Stimulated activated CD8-positive, alpha-beta memory T cell treated with anti-CD3 and anti-CD28 coated beads, Interleukin-12 subunit alpha, Interleukin-12 subunit beta, amount 100 ng/mL, for 4 hours (primary cell): Measurements from ENCODE around the gene NHLRC3.
A peak's percentile ranks its signal among the peaks of the same experiment; 100 is the strongest.
"Not testable (repeated sequence)": the region's sequence is repeated elsewhere in the genome, so short reads cannot be mapped to it uniquely, and the experiment has no call there.

Experiments
- DNase-seq: peaks from one replicate; pipeline ENCODE4 v3.0.0-alpha.2; 2020; ENCODE audit warnings: low read depth

The NHLRC3 gene, protein sequence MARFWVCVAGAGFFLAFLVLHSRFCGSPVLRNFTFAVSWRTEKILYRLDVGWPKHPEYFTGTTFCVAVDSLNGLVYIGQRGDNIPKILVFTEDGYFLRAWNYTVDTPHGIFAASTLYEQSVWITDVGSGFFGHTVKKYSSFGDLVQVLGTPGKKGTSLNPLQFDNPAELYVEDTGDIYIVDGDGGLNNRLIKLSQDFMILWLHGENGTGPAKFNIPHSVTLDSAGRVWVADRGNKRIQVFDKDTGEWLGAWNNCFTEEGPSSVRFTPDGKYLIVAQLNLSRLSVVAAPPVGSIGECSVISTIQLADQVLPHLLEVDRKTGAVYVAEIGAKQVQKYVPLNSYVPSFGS

GRCh38 chr13:39037880-39038568 is at the start of gene NHLRC3, which contains the start of gene PROSER1:
Gene NHLRC3 (plus strand): TSS chr13:39038456. CDS start chr13:39038640, 184 bp downstream.
Gene PROSER1 (minus strand): TSS chr13:39038089. CDS start chr13:39037242, 847 bp downstream.
- DNase-seq = peak; percentile 67

DNA sequence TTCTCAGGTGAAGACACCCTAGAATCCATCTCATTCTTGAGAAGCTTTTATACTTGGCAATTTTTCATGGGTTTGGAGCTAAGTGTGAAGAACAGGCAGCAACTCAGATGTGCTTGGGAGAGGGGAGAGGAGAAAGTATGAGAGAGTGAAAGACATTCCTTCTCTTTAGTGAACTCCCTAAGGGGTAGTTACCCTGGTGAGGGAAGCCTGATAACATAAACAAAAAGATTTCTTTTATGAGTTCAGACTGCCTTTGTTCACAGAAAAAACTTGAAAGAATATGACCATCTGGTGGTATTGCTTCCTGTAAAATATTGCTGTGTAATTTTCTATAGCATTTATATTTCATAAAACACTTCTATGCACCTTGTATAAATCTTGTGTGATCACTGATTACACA is 47.6 kb upstream of the NHLRC3 start, which contains the start of gene STOML3:
Gene STOML3, minus strand, starts transcription at position 139 of the 400 bp plus-strand sequence. Its CDS starts 110 bp downstream, at position 29.
- DNase-seq = no peak

DNA sequence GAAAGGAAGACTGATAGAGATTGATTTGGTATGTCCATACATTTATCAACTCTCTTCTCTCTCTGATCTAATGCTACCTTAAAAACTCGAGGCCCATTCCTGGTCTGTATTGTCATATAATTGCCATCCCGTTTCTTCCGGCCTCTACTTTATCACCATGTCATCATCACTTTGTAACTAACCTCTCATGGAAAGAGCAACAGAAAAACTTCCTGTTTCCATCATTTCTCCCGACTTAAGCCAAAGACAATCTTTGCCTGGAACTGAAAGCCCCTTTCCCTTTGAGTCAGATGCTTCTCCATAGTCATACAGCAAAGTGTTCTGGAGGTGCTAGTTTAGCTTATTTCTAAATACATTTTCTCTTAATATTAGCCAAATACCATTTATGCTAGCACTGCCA is 44.9 kb upstream of the NHLRC3 start:
- DNase-seq = no peak

DNA sequence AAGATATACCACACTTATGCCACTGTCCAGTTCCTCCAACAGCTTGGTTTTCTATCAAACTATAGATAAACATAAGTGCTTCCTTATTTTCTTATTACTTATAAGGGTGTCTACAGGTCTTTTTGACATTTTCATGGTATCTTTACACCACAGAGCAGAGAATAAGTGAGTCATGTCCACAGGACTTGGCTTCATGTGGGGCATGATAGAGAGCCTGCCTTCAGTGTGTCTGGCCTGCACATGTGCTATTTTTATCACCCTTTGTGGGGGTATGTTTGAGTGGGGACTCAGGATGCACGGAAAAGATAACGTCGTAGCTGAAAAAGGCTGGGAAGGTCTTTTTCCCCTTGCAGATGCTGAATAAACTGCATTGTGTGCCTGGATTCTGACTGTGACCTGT is 39.5 kb upstream of the NHLRC3 start:
- no peak for DNase-seq

GRCh38 chr13:39006371-39007111 is 31.7 kb upstream of the NHLRC3 start:
- not testable (repeated sequence) for DNase-seq

- DNase-seq = no peak
Observed at GRCh38 chr13:39012608-39013007, 25.6 kb upstream of the NHLRC3 start.

DNA sequence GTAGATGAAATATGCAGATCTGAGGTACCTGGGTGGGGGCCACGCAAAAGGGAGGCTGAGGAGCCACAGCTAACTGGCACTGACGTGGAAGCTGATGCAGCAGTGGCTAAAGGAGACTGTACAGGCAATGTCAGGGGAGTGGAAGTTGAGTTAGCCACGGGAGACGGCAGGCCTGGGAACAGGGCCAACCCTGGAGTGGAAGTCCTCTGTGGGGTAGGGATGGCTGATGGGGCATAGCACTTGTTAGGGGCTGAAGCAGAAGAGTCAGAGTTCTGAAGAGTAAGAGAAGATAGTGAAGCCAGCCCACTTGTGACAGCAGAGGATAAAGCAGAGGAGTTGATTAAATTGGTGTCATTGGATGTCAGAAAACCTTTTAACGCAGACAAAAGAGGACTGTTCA is 24.8 kb upstream of the NHLRC3 start:
- no peak for DNase-seq

DNA sequence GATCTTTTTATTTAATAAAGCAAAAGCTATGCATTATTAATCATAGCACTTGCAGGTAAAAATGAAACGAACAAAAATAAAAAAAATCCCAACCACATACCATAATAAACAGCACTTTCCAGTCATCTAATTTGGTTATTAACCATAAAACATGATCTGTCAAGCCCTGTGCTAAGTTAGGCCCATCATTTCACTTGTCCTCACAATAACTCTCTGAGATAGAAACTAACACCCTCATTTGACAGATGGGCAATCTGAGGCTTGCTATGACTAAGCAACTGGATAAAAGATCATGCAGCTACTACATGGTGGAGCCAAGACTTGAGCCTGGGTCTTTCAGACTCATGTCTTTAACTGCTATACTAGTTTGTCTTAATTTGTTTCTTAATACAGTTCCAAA is 22.2 kb upstream of the NHLRC3 start:
- no peak for DNase-seq

GRCh38 chr13:39016787-39017186 is 21.5 kb upstream of the NHLRC3 start:
- no peak for DNase-seq

- no peak for DNase-seq
Observed at GRCh38 chr13:39020853-39021462, 17.3 kb upstream of the NHLRC3 start.

DNA sequence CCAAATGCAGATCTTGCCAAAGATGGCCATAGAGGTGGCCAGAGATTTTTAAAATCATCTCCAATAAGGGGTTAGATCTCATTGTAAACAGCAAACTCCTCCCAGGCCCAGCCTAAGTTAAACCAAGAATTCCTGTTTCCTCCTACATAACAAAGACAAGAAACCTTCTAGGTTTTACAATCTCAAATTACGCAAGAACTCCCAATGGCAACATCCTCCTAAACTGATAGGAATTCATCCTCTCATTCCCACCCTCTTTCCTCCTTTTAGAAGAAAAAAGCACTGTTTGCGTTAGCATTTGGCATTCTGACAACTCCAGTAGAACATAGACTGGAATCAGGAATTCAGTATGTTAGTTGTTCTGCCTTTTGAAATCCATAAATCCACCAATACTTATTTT is 14.9 kb upstream of the NHLRC3 start:
- DNase-seq = no peak

DNA sequence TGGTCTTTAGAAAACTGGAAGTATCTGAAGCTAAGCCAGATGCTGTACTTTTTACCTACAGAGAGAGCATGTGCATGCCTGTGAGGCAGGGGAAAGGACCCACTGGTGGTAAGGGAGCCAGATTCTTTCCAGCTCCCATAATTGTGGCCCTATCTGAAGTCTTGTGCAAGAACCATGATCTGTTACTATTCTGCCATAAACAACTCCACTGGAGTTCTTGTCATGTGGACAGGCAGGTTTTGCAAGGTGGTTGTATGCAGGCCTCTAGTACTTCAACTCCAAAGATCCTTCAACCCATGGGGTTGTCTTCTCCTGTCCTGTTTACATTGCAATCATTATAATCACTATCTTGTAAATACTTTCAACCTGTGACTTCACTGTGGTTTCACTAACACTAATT is 14.5 kb upstream of the NHLRC3 start:
- DNase-seq = no peak

GRCh38 chr13:39025433-39025839 is 12.8 kb upstream of the NHLRC3 start:
- no peak for DNase-seq

- DNase-seq = no peak
Observed at GRCh38 chr13:39032150-39032549, 6.1 kb upstream of the NHLRC3 start.

- DNase-seq = no peak
Observed at GRCh38 chr13:39034085-39034484, 4.2 kb upstream of the NHLRC3 start.

DNA sequence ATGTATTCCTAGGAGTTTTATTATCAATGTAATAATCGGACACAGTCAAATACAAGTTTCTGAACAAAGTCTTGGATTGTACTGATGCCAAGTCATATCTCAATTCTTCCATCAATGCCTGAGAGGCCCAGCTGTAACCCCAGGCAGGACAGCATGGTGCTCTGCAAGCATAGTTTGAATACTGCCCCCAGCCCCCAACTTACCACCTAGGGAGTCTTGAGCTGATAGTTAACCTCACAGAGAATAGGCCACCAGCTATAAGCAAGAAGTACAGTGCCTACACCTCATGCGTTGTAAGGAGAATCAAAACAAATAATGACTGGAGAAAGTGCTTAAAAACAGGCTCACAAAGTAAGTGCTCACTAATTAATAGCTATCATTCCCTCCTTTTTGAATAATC is 3.1 kb upstream of the NHLRC3 start:
- DNase-seq = no peak

- DNase-seq = no peak
Observed at GRCh38 chr13:39035799-39036198, 2.5 kb upstream of the NHLRC3 start.

DNA sequence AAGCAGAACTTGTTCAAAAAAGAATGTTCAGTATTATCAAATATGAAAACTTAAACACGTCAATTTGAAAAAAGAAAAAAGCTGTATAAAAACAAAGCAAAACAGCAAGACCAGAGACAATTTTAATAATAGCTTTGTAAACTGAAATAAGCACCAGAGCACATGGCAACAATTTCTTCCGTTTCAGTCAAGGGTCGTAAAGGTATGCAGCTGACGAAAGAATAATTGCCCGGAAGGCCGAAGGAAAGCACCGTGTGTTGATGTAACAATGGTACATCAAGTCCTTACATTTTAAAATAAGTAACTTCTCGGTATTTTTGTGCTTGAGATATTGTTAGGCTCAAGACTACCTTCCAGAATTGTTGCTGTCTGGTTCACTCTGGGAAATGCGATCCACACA is 2.0 kb upstream of the NHLRC3 start:
- no peak for DNase-seq

- DNase-seq = peak; percentile 7
Observed at GRCh38 chr13:39037410-39037879, 811 bp upstream of the NHLRC3 start.

DNA sequence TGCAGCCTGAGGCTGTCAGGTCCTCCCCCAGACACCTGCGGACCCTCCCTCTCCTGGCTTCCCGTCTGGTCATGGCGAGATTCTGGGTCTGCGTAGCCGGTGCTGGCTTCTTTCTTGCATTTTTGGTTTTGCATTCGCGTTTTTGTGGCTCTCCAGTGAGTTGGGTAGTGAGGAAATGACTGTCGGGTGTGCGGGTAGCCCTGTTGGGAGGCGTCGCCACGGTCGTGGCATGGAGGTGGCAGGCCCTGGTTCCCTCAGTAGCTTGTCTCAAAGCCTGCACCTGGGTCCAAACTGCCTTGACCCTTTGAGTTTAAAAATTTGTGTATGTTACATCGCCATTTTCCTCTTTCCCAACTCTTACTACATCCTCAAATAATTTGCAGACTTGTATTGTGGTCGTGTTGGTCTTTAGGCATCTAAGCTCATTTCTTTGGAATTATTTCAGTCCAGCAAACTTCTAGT is 344 bp downstream of the NHLRC3 start:
- DNase-seq = no peak

DNA sequence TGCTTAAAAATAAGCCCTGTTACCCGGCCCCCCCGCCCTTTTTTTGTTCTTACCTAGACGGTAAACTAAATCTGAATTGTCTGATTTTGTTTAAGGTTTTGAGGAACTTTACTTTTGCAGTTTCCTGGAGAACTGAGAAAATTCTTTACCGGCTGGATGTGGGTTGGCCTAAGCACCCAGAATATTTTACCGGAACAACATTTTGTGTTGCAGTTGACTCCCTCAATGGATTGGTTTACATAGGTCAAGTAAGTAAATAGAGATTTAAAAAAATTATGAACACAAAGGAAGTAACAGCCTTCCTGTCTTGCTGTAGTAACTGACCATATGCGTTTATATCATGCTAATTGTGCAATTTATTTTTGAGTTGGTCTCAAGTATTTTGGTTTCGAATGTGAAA is 785 bp downstream of the NHLRC3 start:
- DNase-seq = no peak

DNA sequence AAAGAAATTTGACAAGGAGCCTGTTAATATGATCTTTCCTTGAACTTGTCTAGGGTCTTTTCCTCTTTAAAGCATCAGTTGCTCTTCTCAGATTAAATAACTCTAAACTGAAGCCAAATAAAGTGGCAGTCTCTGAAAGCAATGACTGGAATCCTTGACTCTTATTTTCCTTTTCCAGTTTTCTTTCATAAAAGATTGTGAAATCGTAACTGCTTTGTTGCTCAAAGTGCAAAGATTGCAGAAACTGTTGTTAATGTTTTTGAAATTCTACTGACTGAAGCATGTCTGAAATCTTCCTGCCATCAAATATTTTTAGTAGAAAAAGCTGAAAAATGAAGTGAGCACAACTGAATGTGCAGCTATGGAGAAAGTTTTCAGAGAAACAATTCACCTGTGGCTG is 1.9 kb downstream of the NHLRC3 start:
- no peak for DNase-seq
